ENCODE results near the gene CYB561D1. TPM values are rescaled to one million over a fixed set of nuclear protein-coding genes. Genes with fewer than 3 reads are reported as not detected.

The CYB561D1 gene
- total RNA-seq, 2 experiments from 2014 or later, result 7.1 to 8.7 TPM

- ChIA-PET POLR2A (no interaction called here), CTCF (interaction anchor here (0.7 to 21.9 kb wide), 9 partner anchors 7 to 149 kb away, joined by 3 to 864 read pairs (median 3); partner anchors contain the start of genes AMIGO1, ATXN7L2, CYB561D1 and GNAI3)
- DNase-seq (no peak), ATAC-seq (no peak)
- Mint-ChIP-seq H3K4me1 (no peaks in the 10 kb centered on the region), H3K9me3 (ENCODE audit: low read depth) (no peaks in the 10 kb centered on the region), H3K27me3 (no peaks in the 10 kb centered on the region), H3K4me3 (no peak overlapping the region), H3K27ac (no peak overlapping the region), H3K36me3 (ENCODE audit: low read depth) (no peaks in the 10 kb centered on the region)
- intact Hi-C loops (cut with DNase I, micrococcal nuclease), result no loop called here
These were observed 45.1 kb downstream of the CYB561D1 start for GRCh38 chr1:109538827-109539555.

GRCh38 chr1:109539676-109540075 is 45.8 kb downstream of the CYB561D1 start, which contains the start of gene GPR61:
Gene GPR61 (plus strand): TSS chr1:109539872. CDS start chr1:109543023, 3,151 bp downstream.
- H3K4me1 Mint-ChIP-seq, result no peaks in the 10 kb centered on the region
- CTCF ChIA-PET, result interaction anchor here (0.6 to 21.9 kb wide), 7 partner anchors 7 to 237 kb away, joined by 3 to 864 read pairs (median 3); partner anchors contain the start of genes AMIGO1 and CYB561D1
- intact Hi-C loops (cut with DNase I, micrococcal nuclease), result no loop called here

GRCh38 chr1:109541102-109541501 is 47.2 kb downstream of the CYB561D1 start:
- no peaks in the 10 kb centered on the region for H3K27me3 Mint-ChIP-seq
- ATAC-seq (no peak), DNase-seq (no peak)
- H3K36me3 Mint-ChIP-seq (ENCODE audit: low read depth), result no peaks in the 10 kb centered on the region
- intact Hi-C loops (cut with DNase I, micrococcal nuclease), result no loop called here
- POLR2A ChIA-PET, result no interaction called here
- no peak overlapping the region for H3K4me3 Mint-ChIP-seq
- CTCF ChIA-PET, result interaction anchor here (0.6 to 21.9 kb wide), 8 partner anchors 9 to 443 kb away, joined by 3 to 864 read pairs (median 3); partner anchors contain the start of genes AHCYL1, AMIGO1 and CYB561D1
- no peaks in the 10 kb centered on the region for H3K9me3 Mint-ChIP-seq (ENCODE audit: low read depth)
- H3K4me1 Mint-ChIP-seq, result peaks cover under 1% of the 10 kb centered on the region
- H3K27ac Mint-ChIP-seq, result no peak overlapping the region

More at GRCh38 chr1:109539676-109540075, 45.8 kb downstream of the CYB561D1 start, which contains the start of gene GPR61:
- POLR2A ChIA-PET, result no interaction called here
- H3K27ac Mint-ChIP-seq, result no peak within 1 kb of the TSS
- H3K9me3 Mint-ChIP-seq (ENCODE audit: low read depth), result no peaks in the 10 kb centered on the region
- no peak within 1 kb of the TSS for H3K4me3 Mint-ChIP-seq
- ATAC-seq, result no peak
- no peak for DNase-seq
- H3K36me3 Mint-ChIP-seq (ENCODE audit: low read depth), result no peaks in the 10 kb centered on the region
- no peaks in the 10 kb centered on the region for H3K27me3 Mint-ChIP-seq

- Mint-ChIP-seq H3K9me3 (ENCODE audit: low read depth) (no peaks in the 10 kb centered on the region), H3K27ac (no peak overlapping the region), H3K4me3 (no peak overlapping the region), H3K36me3 (ENCODE audit: low read depth) (no peaks in the 10 kb centered on the region), H3K27me3 (no peaks in the 10 kb centered on the region), H3K4me1 (peaks cover 16% of the 10 kb centered on the region)
- DNase-seq, result no peak
- no peak for ATAC-seq
- intact Hi-C loops (cut with DNase I, micrococcal nuclease), result no loop called here
- ChIA-PET POLR2A (no interaction called here), CTCF (interaction anchor here (0.8 to 21.9 kb wide), 4 partner anchors 10 to 337 kb away, joined by 4 to 864 read pairs (median 108); partner anchors contain the start of genes AMIGO1 and CYB561D1)
These were observed 48.8 kb downstream of the CYB561D1 start for GRCh38 chr1:109542657-109543056.

- H3K4me3 Mint-ChIP-seq, result no peak overlapping the region
- no peak overlapping the region for H3K27ac Mint-ChIP-seq
- H3K36me3 Mint-ChIP-seq (ENCODE audit: low read depth), result no peaks in the 10 kb centered on the region
- H3K4me1 Mint-ChIP-seq, result peaks cover 17% of the 10 kb centered on the region
- no peaks in the 10 kb centered on the region for H3K27me3 Mint-ChIP-seq
- intact Hi-C loops (cut with DNase I, micrococcal nuclease), result no loop called here
- no peaks in the 10 kb centered on the region for H3K9me3 Mint-ChIP-seq (ENCODE audit: low read depth)
- DNase-seq, result no peak
- ATAC-seq, result no peak
- POLR2A ChIA-PET, result no interaction called here
- CTCF ChIA-PET, result interaction anchor here (0.6 to 21.9 kb wide), 12 partner anchors 11 to 337 kb away, joined by 3 to 864 read pairs (median 6); partner anchors contain the start of genes AMIGO1 and CYB561D1
These were observed 49.5 kb downstream of the CYB561D1 start for GRCh38 chr1:109543283-109543987.

- peaks cover 20% of the 10 kb centered on the region for H3K4me1 Mint-ChIP-seq
- ChIA-PET POLR2A (interaction anchor here (0.6 kb wide), 1 partner anchor 209 kb away, joined by 3 read pairs; no protein-coding TSS in a partner anchor), CTCF (interaction anchor here (0.6 to 9.3 kb wide), 14 partner anchors 13 to 480 kb away, joined by 3 to 190 read pairs (median 4); partner anchors contain the start of gene GSTM1)
- H3K4me3 Mint-ChIP-seq, result no peak overlapping the region
- DNase-seq (no peak), ATAC-seq (no peak)
- intact Hi-C loops (cut with DNase I, micrococcal nuclease), result no loop called here
- no peaks in the 10 kb centered on the region for H3K36me3 Mint-ChIP-seq (ENCODE audit: low read depth)
- H3K27ac Mint-ChIP-seq, result no peak overlapping the region
- H3K9me3 Mint-ChIP-seq (ENCODE audit: low read depth), result no peaks in the 10 kb centered on the region
- no peaks in the 10 kb centered on the region for H3K27me3 Mint-ChIP-seq
These were observed 50.3 kb downstream of the CYB561D1 start for GRCh38 chr1:109543988-109544735.

- no peaks in the 10 kb centered on the region for H3K36me3 Mint-ChIP-seq (ENCODE audit: low read depth)
- ChIA-PET CTCF (interaction anchor here (0.6 to 9.3 kb wide), 49 partner anchors 8 to 963 kb away, joined by 3 to 190 read pairs (median 4); partner anchors contain the start of genes AHCYL1, AMIGO1, AMPD2 and CYB561D1), POLR2A (interaction anchor here (0.7 to 1.4 kb wide), 5 partner anchors 73 to 121 kb away, joined by 3 to 10 read pairs (median 4); partner anchors contain the start of genes AMPD2 and GNAT2)
- H3K9me3 Mint-ChIP-seq (ENCODE audit: low read depth), result no peaks in the 10 kb centered on the region
- H3K27me3 Mint-ChIP-seq, result no peaks in the 10 kb centered on the region
- intact Hi-C loops (cut with DNase I, micrococcal nuclease), result loop anchor here (1.0 to 5.0 kb wide), 10 partner anchors 54 to 454 kb away; partner anchors contain the start of genes GSTM1 (in 2 of the 2), CYB561D1 (in 1 of the 2), GSTM4 (in 1 of the 2) and PSRC1 (in 1 of the 2)
- H3K27ac Mint-ChIP-seq, result peak overlapping the region; percentile 96
- DNase-seq (peak; percentile 95), ATAC-seq (peak; percentile 55)
- peak overlapping the region; percentile 99 for H3K4me3 Mint-ChIP-seq
- peaks cover 40% of the 10 kb centered on the region for H3K4me1 Mint-ChIP-seq
These were observed 52.6 kb downstream of the CYB561D1 start for GRCh38 chr1:109546311-109547109.

GRCh38 chr1:109547463-109548320 is 53.8 kb downstream of the CYB561D1 start:
- Mint-ChIP-seq H3K9me3 (ENCODE audit: low read depth) (no peaks in the 10 kb centered on the region), H3K27me3 (no peaks in the 10 kb centered on the region), H3K4me3 (peak overlapping the region; percentile 99), H3K27ac (peak overlapping the region; percentile 96), H3K4me1 (peaks cover 44% of the 10 kb centered on the region), H3K36me3 (ENCODE audit: low read depth) (no peaks in the 10 kb centered on the region)
- peak; percentile 52 for DNase-seq
- intact Hi-C loops (cut with DNase I, micrococcal nuclease), result loop anchor here (1.0 to 5.0 kb wide), 14 partner anchors 53 to 792 kb away; partner anchors contain the start of genes AHCYL1 (in 2 of the 2), CYB561D1 (in 2 of the 2), ATXN7L2 (in 1 of the 2) and PSMA5 (in 1 of the 2)
- peak; percentile 32 for ATAC-seq
- ChIA-PET CTCF (interaction anchor here (0.7 to 9.3 kb wide), 25 partner anchors 9 to 448 kb away, joined by 3 to 190 read pairs (median 7); partner anchors contain the start of genes AHCYL1, AMPD2, CYB561D1 and GNAT2), POLR2A (interaction anchor here (0.5 to 2.2 kb wide), 14 partner anchors 12 to 487 kb away, joined by 3 to 13 read pairs (median 4); partner anchors contain the start of genes AHCYL1, AMPD2, GNAT2 and GSTM1)

Data from activated CD4-positive, alpha-beta T cell treated with anti-CD3 and anti-CD28 coated beads for 36 hours (primary cell).